Breast epithelium (tissue), 4 donors: Measurements from ENCODE around the gene ERICH3. TPM values are rescaled to one million over a fixed set of nuclear protein-coding genes. Genes with fewer than 3 reads are reported as not detected.
A peak's percentile ranks its signal among the peaks of the same experiment; 100 is the strongest.
"Not testable (repeated sequence)": the region's sequence is repeated elsewhere in the genome, so short reads cannot be mapped to it uniquely, and the experiment has no call there.

Experiments used
- DNase-seq, 2 donors: peaks; one replicate each; pipeline ENCODE4 v3.0.0-alpha.2; 2019; ENCODE audit warnings: low spot score in 2 of 2
- H3K27ac ChIP-seq, 2 donors: fragments of 200-600 bp; sonication (generic) in 1 of 2; one replicate each; pipeline ENCODE4 v1.5.1; 2016 to 2019; ENCODE audit warnings: mild to moderate bottlenecking in 1 of 2
- H3K27me3 ChIP-seq, 2 donors: fragments of 200-600 bp; sonication (generic) in 1 of 2; one replicate each; pipeline versions ENCODE4 v1.5.1 to v1.6.0; 2017 to 2019; ENCODE audit warnings: control low read depth in 1 of 2, mild to moderate bottlenecking in 1 of 2
- H3K36me3 ChIP-seq: fragments of 200-600 bp; one replicate; pipeline ENCODE4 v1.5.1; 2019
- H3K4me1 ChIP-seq, 2 donors: fragments of 200-600 bp; sonication (generic); one replicate each; pipeline ENCODE4 v1.5.1; 2016 to 2019; ENCODE audit warnings: control low read depth in 1 of 2
- H3K4me3 ChIP-seq, 3 donors: fragments of 200-600 bp; sonication (generic); 1 replicate in 2 of 3; 2 replicates in 1 of 3; pipeline ENCODE4 v1.5.1; 2016 to 2019; ENCODE audit warnings: mild to moderate bottlenecking in 3 of 3, moderate library complexity in 2 of 3
- H3K9me3 ChIP-seq, 2 donors: fragments of 200-600 bp; sonication (generic) in 1 of 2; one replicate each; pipeline ENCODE4 v1.5.1; 2016 to 2019; ENCODE audit warnings: control low read depth in 1 of 2
- CTCF ChIP-seq, 3 donors: fragments of 450-650 bp; IDR thresholded peaks; one replicate each; pipeline ENCODE4 v1.5.1; 2016 to 2017; ENCODE audit warnings: antibody characterized with exemption in 3 of 3, mild to moderate bottlenecking in 3 of 3, moderate library complexity in 3 of 3
- POLR2A ChIP-seq: fragments of 450-650 bp; IDR thresholded peaks from one replicate; pipeline ENCODE4 v1.6.1; 2016; ENCODE audit warnings: antibody characterized with exemption, mild to moderate bottlenecking, moderate library complexity
- POLR2AphosphoS5 ChIP-seq, 3 donors: sonication (generic); formaldehyde crosslinking; IDR thresholded peaks; one replicate each; pipeline ENCODE4 v1.6.1; 2017; ENCODE audit warnings: antibody characterized with exemption in 3 of 3
- intact Hi-C: fragments of 100-400 bp; cut with DNase I; formaldehyde crosslinking; loops from one replicate; pipeline ENCODE4 v1.15.1; 2023; ENCODE audit warnings: low total_unique reads
- total RNA-seq, 3 donors: library from RNA; depleted of rRNA; stranded (reverse); fragments of >200 nt; gene quantifications; one replicate each; pipeline ENCODE4 v1.1.0, GENCODE V29; 2016

The ERICH3 gene
- total RNA-seq, 3 donors from 2014 or later: under 0.01 to 2.0 (median 0.29) TPM

DNA sequence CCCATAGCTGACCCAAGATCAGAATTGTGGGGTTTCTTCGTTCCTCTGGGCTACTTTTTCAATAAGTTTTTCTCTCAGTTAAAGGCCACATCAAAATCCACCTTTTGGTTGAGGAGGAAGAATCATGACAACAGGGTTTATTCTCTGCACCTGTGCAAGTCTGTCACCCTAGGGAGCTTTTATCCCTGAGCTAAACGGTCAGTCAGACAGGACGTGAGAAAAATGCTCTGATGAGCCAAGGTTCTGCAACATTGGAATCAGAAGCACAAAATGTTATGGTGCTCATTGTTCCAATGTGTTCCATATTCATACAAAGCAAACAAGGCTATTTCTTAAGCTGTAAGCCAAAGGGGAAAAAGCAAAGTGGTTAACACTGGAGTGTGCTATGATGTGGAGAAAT, 7.4 kb upstream of the ERICH3 start:
- Histone ChIP-seq H3K4me1 (no peaks in the 10 kb centered on the region), H3K9me3 (no peaks in the 10 kb centered on the region), H3K27ac (no peak overlapping the region), H3K4me3 (no peak overlapping the region), H3K36me3 (no peaks in the 10 kb centered on the region), H3K27me3 (no peaks in the 10 kb centered on the region)
- intact Hi-C loops: no loop called here
- DNase-seq: no peak
- TF ChIP-seq CTCF (IDR thresholded peaks at IDR 0.05) (no peak), POLR2A (no peak), POLR2AphosphoS5 (IDR thresholded peaks at IDR 0.05) (no peak)

DNA sequence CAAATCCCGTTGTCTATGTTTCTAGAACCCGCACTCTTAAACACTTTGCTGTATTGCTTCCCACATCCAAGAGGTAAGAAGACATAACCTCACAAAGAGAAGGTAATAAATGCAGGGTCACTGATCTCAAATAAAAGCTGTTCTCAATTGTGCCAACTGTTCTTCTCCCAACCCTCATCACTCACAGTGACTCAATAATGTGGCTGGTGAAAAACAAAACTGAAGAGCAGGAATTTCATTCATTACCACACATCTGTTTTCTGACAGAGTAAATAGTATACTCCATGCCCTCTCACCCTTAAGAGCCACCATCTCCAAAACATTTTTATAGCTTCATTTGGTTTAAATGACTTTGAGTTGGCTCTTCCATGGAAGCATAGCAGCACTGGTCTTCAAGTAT, 6.2 kb upstream of the ERICH3 start:
- intact Hi-C loops: no loop called here
- Histone ChIP-seq H3K36me3 (no peaks in the 10 kb centered on the region), H3K4me1 (no peaks in the 10 kb centered on the region), H3K27me3 (no peaks in the 10 kb centered on the region), H3K4me3 (no peak overlapping the region), H3K9me3 (no peaks in the 10 kb centered on the region), H3K27ac (no peak overlapping the region)
- no peak for DNase-seq
- TF ChIP-seq CTCF (IDR thresholded peaks at IDR 0.05): no peak
- no peak for TF ChIP-seq POLR2A
- TF ChIP-seq POLR2AphosphoS5 (IDR thresholded peaks at IDR 0.05): no peak

DNA sequence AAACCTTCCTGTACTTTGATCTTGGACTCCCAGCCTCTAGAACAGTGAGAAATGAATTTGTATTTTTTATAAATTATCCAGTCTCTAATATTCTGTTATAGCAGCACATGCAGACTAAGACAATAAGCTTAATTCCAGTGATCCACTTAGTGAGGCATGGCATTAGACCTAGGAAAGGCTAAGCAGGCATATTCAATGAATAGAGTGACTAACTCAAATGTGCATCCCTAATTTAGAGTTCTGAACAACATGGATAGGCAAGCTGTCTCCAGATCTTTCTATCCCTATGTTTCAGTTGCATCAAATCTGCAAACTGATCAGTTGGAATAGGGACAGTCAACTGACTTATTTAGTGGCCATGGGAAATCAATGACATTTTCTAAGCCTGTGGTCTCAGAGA, 4.3 kb upstream of the ERICH3 start:
- Histone ChIP-seq H3K4me3 (no peak overlapping the region), H3K36me3 (no peaks in the 10 kb centered on the region), H3K9me3 (no peaks in the 10 kb centered on the region), H3K27ac (no peak overlapping the region), H3K4me1 (no peaks in the 10 kb centered on the region), H3K27me3 (peaks cover 0 to 6% of the 10 kb centered on the region in 2 donors)
- intact Hi-C loops: no loop called here
- no peak for DNase-seq
- no peak for TF ChIP-seq CTCF (IDR thresholded peaks at IDR 0.05)
- TF ChIP-seq POLR2A: no peak
- TF ChIP-seq POLR2AphosphoS5 (IDR thresholded peaks at IDR 0.05): no peak

- H3K27me3 ChIP-seq: peaks cover 0 to 6% of the 10 kb centered on the region in 2 donors
- TF ChIP-seq POLR2AphosphoS5 (IDR thresholded peaks at IDR 0.05) (no peak), CTCF (IDR thresholded peaks at IDR 0.05) (no peak), POLR2A (no peak)
- intact Hi-C loops: no loop called here
- H3K4me3 ChIP-seq: peak overlapping the region in 1 of 3 donors; percentile 62
- H3K36me3 ChIP-seq: no peaks in the 10 kb centered on the region
- no peak overlapping the region for H3K27ac ChIP-seq
- no peaks in the 10 kb centered on the region for H3K4me1 ChIP-seq
- no peak for DNase-seq
- H3K9me3 ChIP-seq: peaks cover 0 to 10% of the 10 kb centered on the region in 2 donors
Measured at GRCh38 chr1:74674278-74675048, 871 bp upstream of the ERICH3 start.

- H3K4me1 ChIP-seq, H3K27ac ChIP-seq, H3K27me3 ChIP-seq, DNase-seq, H3K36me3 ChIP-seq, H3K9me3 ChIP-seq, H3K4me3 ChIP-seq, intact Hi-C loops: not testable (repeated sequence)
Measured at GRCh38 chr1:74670866-74671265, 2.7 kb downstream of the ERICH3 start.
